SU-DHL-6 (cell line): Measurements from ENCODE around the gene SPATA32.
"Not testable (repeated sequence)": the region's sequence is repeated elsewhere in the genome, so short reads cannot be mapped to it uniquely, and the experiment has no call there.

Experiments
- H2AFZ ChIP-seq: fragments of 200-600 bp; sonication (generic); 2 replicates; pipeline ENCODE4 v1.6.1; 2014; ENCODE audit warnings: low read depth, mild to moderate bottlenecking, moderate library complexity, mixed read lengths, antibody characterized with exemption, low read length; ENCODE audit not compliant: severe bottlenecking
- H3F3A ChIP-seq: fragments of 200-600 bp; shearing (Covaris generic); 2 replicates; pipeline ENCODE4 v1.6.0; 2016; ENCODE audit warnings: antibody characterized with exemption, mild to moderate bottlenecking; ENCODE audit not compliant: insufficient read depth
- H3K27ac ChIP-seq: fragments of 200-600 bp; sonication (generic); 2 replicates; pipeline ENCODE4 v1.5.1; 2016; ENCODE audit warnings: low read depth, mild to moderate bottlenecking, low read length, moderate library complexity, mixed read lengths
- H3K27me3 ChIP-seq: fragments of 200-600 bp; sonication (generic), shearing (Covaris generic); 2 replicates; pipeline ENCODE4 v1.6.0; 2014; ENCODE audit warnings: mild to moderate bottlenecking, low read length
- H3K36me3 ChIP-seq: fragments of 200-600 bp; sonication (generic); 2 replicates; pipeline ENCODE4 v1.6.1; 2014; ENCODE audit warnings: mild to moderate bottlenecking, low read length, mixed read lengths
- H3K4me2 ChIP-seq: fragments of 300-600, 200-600 bp; shearing (Covaris generic), sonication (generic); 2 replicates; pipeline ENCODE4 v1.6.0; 2014; ENCODE audit warnings: low read length, low read depth, mild to moderate bottlenecking; ENCODE audit not compliant: poor library complexity, severe bottlenecking
- H3K4me3 ChIP-seq: fragments of 200-600 bp; sonication (generic); 2 replicates; pipeline ENCODE4 v1.5.1; 2014; ENCODE audit warnings: antibody characterized with exemption, low read length, mild to moderate bottlenecking, mixed read lengths; ENCODE audit not compliant: insufficient read depth, poor library complexity, severe bottlenecking
- H3K79me2 ChIP-seq: fragments of 200-600 bp; sonication (generic); 2 replicates; pipeline ENCODE4 v1.6.1; 2014; ENCODE audit warnings: mild to moderate bottlenecking, low read length, moderate library complexity; ENCODE audit not compliant: insufficient read depth
- H3K9ac ChIP-seq: fragments of 200-600 bp; sonication (generic); 2 replicates; pipeline ENCODE4 v1.7.0; 2014; ENCODE audit warnings: mild to moderate bottlenecking, low read length
- H3K9me2 ChIP-seq: fragments of 200-600 bp; sonication (generic); replicated peaks from 2 replicates; pipeline ENCODE4 v1.6.1; 2014; ENCODE audit warnings: low read length; ENCODE audit not compliant: insufficient read depth
- H3K9me3 ChIP-seq: fragments of 200-600 bp; sonication (generic); 2 replicates; pipeline ENCODE4 v1.6.1; 2014; ENCODE audit warnings: low read length, mixed read lengths; ENCODE audit not compliant: insufficient read depth
- H4K20me1 ChIP-seq: fragments of 200-600 bp; sonication (generic); 2 replicates; pipeline ENCODE4 v1.6.1; 2014; ENCODE audit warnings: low read depth, mild to moderate bottlenecking, antibody characterized with exemption, low read length, moderate library complexity, mixed read lengths
- CTCF ChIP-seq: fragments of 200-600 bp; sonication (generic); IDR thresholded peaks from one replicate; pipeline ENCODE4 v1.5.1; 2017; ENCODE audit warnings: antibody characterized with exemption, mild to moderate bottlenecking, low read length, moderate library complexity; ENCODE audit not compliant: insufficient read depth, poor library complexity, severe bottlenecking
- EZH2phosphoT487 ChIP-seq: fragments of 200-600 bp; sonication (generic), shearing (Covaris generic); conservative IDR thresholded peaks from 2 replicates; pipeline ENCODE4 v1.6.1; 2018; ENCODE audit warnings: mild to moderate bottlenecking, antibody characterized with exemption, low read length, moderate library complexity, mixed read lengths

The SPATA32 gene

GRCh38 chr17:45305530-45306087, 43.7 kb upstream of the SPATA32 start:
- peaks cover 36% of the 10 kb centered on the region for H3K79me2 ChIP-seq
- no peak overlapping the region for H3K27ac ChIP-seq
- H3K36me3 ChIP-seq, result no peaks in the 10 kb centered on the region
- TF ChIP-seq CTCF (no peak), EZH2phosphoT487 (no peak)
- H3K4me3 ChIP-seq, result no peak overlapping the region
- H4K20me1 ChIP-seq, result no peaks in the 10 kb centered on the region
- no peaks in the 10 kb centered on the region for H3K9me3 ChIP-seq
- no peak overlapping the region for H3K9ac ChIP-seq
- no peak overlapping the region for H3K4me2 ChIP-seq
- no peaks in the 10 kb centered on the region for H3F3A ChIP-seq
- no peaks in the 10 kb centered on the region for H3K27me3 ChIP-seq
- no peaks in the 10 kb centered on the region for H3K9me2 ChIP-seq
- no peak overlapping the region for H2AFZ ChIP-seq

- no peak overlapping the region for H3K4me3 ChIP-seq
- no peak overlapping the region for H3K9ac ChIP-seq
- H3K27ac ChIP-seq, result no peak overlapping the region
- no peaks in the 10 kb centered on the region for H3K36me3 ChIP-seq
- H3K9me2 ChIP-seq, result no peaks in the 10 kb centered on the region
- H3K9me3 ChIP-seq, result no peaks in the 10 kb centered on the region
- H3K27me3 ChIP-seq, result no peaks in the 10 kb centered on the region
- H3K79me2 ChIP-seq, result peaks cover 34% of the 10 kb centered on the region
- H4K20me1 ChIP-seq, result no peaks in the 10 kb centered on the region
- no peak for TF ChIP-seq EZH2phosphoT487
- no peaks in the 10 kb centered on the region for H3F3A ChIP-seq
- H2AFZ ChIP-seq, result no peak overlapping the region
- H3K4me2 ChIP-seq, result no peak overlapping the region
These were observed 40.8 kb upstream of the SPATA32 start for GRCh38 chr17:45302649-45303173.

- not testable (repeated sequence) for H3K9ac ChIP-seq, H3K4me3 ChIP-seq, H4K20me1 ChIP-seq, H2AFZ ChIP-seq, H3K4me2 ChIP-seq, H3K9me3 ChIP-seq, H3F3A ChIP-seq, H3K27ac ChIP-seq, H3K27me3 ChIP-seq, H3K36me3 ChIP-seq, H3K9me2 ChIP-seq
- peaks cover 34% of the 10 kb centered on the region for H3K79me2 ChIP-seq
These were observed 40.3 kb upstream of the SPATA32 start for GRCh38 chr17:45302220-45302619.

GRCh38 chr17:45301674-45302073, 39.8 kb upstream of the SPATA32 start:
- Histone ChIP-seq H3K9ac (no peak overlapping the region), H3K4me3 (no peak overlapping the region), H3K27ac (no peak overlapping the region), H3K27me3 (no peaks in the 10 kb centered on the region), H4K20me1 (no peaks in the 10 kb centered on the region), H3F3A (no peaks in the 10 kb centered on the region), H3K4me2 (no peak overlapping the region), H3K36me3 (no peaks in the 10 kb centered on the region), H2AFZ (no peak overlapping the region), H3K79me2 (peaks cover 36% of the 10 kb centered on the region), H3K9me2 (no peaks in the 10 kb centered on the region), H3K9me3 (no peaks in the 10 kb centered on the region)
- no peak for TF ChIP-seq CTCF
- no peak for TF ChIP-seq EZH2phosphoT487
